Stimulated activated CD4-positive, alpha-beta T cell treated with anti-CD3 and anti-CD28 coated beads, Interleukin-1b, Interleukin-23, amount 100 ng/mL, for 24 hours (primary cell): ENCODE data around the gene RRAGA.
"Not testable (repeated sequence)": the region's sequence is repeated elsewhere in the genome, so short reads cannot be mapped to it uniquely, and the experiment has no call there.

Source experiments
- DNase-seq, 4 experiments: peaks; one replicate each; pipeline ENCODE4 v3.0.0-alpha.2; 2020; ENCODE audit warnings: low read depth in 4 of 4, low spot score in 1 of 4

RRAGA gene

GRCh38 chr9:19074836-19075235, 25.6 kb downstream of the RRAGA start:
- no peak for DNase-seq

GRCh38 chr9:19085295-19085694, 36.1 kb downstream of the RRAGA start:
- DNase-seq, result no peak

GRCh38 chr9:19087106-19088000, 38.1 kb downstream of the RRAGA start:
- DNase-seq, result no peak

- not testable (repeated sequence) for DNase-seq
These were observed 48.2 kb downstream of the RRAGA start for GRCh38 chr9:19097431-19097830.
